ENCODE measurements around the gene COL5A3. TPM values are rescaled to one million over a fixed set of nuclear protein-coding genes. Genes with fewer than 3 reads are reported as not detected.

COL5A3 gene
- total and polyA plus RNA-seq, 5 donors from 2014 or later: 0.35 to 2.1 TPM; not detected in 3

- Mint-ChIP-seq H3K9me3 (peaks cover 0 to 4% (median 0%) of the 10 kb centered on the region in 7 donors), H3K4me3 (peak overlapping the region in 1 of 4 donors; percentile 5), H3K27ac (peak overlapping the region in 1 of 3 donors; percentile 15), H3K36me3 (no peaks in the 10 kb centered on the region), H3K4me1 (peaks cover 0 to 22% (median 0%) of the 10 kb centered on the region in 4 donors), H3K27me3 (peaks cover 26% of the 10 kb centered on the region)
- DNase-seq (no peak), ATAC-seq (ENCODE audit: low read depth in 2 of 2) (no peak)
- Histone ChIP-seq H3K4me1 (ENCODE audit: control insufficient read depth, insufficient read depth, low read length, poor library complexity, severe bottlenecking) (peaks cover 3% of the 10 kb centered on the region), H3K27ac (ENCODE audit: insufficient read depth, low read length, poor library complexity, severe bottlenecking) (no peak overlapping the region), H3K27me3 (ENCODE audit: control insufficient read depth, insufficient read depth, low read length) (no peaks in the 10 kb centered on the region), H3K36me3 (ENCODE audit: control insufficient read depth, insufficient read depth, low read length) (no peaks in the 10 kb centered on the region), H3K9me3 (ENCODE audit: control insufficient read depth in 2 of 2, low read length in 2 of 2) (no peaks in the 10 kb centered on the region), H3K4me3 (ENCODE audit: low read depth, low read length) (no peak overlapping the region)
Measured at GRCh38 chr19:10003271-10003670, 7.0 kb downstream of the COL5A3 start.

GRCh38 chr19:10001899-10002298 is 8.4 kb downstream of the COL5A3 start:
- Histone ChIP-seq H3K27me3 (ENCODE audit: control insufficient read depth, insufficient read depth, low read length) (no peaks in the 10 kb centered on the region), H3K4me1 (ENCODE audit: control insufficient read depth, insufficient read depth, low read length, poor library complexity, severe bottlenecking) (peaks cover 3% of the 10 kb centered on the region), H3K9me3 (ENCODE audit: control insufficient read depth in 2 of 2, low read length in 2 of 2) (no peaks in the 10 kb centered on the region), H3K4me3 (ENCODE audit: low read depth, low read length) (no peak overlapping the region), H3K27ac (ENCODE audit: insufficient read depth, low read length, poor library complexity, severe bottlenecking) (no peak overlapping the region), H3K36me3 (ENCODE audit: control insufficient read depth, insufficient read depth, low read length) (no peaks in the 10 kb centered on the region)
- H3K36me3 Mint-ChIP-seq: no peaks in the 10 kb centered on the region
- H3K4me3 Mint-ChIP-seq: no peak overlapping the region
- ATAC-seq (ENCODE audit: low read depth in 2 of 2) (no peak), DNase-seq (no peak)
- peaks cover 0 to 22% (median 0%) of the 10 kb centered on the region in 4 donors for H3K4me1 Mint-ChIP-seq
- H3K27ac Mint-ChIP-seq: no peak overlapping the region
- peaks cover 22% of the 10 kb centered on the region for H3K27me3 Mint-ChIP-seq
- H3K9me3 Mint-ChIP-seq: peaks cover 0 to 4% (median 0%) of the 10 kb centered on the region in 7 donors

GRCh38 chr19:10000171-10000826 is 10.0 kb downstream of the COL5A3 start:
- no peaks in the 10 kb centered on the region for H3K4me1 ChIP-seq (ENCODE audit: control insufficient read depth, insufficient read depth, low read length, poor library complexity, severe bottlenecking)
- H3K4me3 Mint-ChIP-seq: no peak overlapping the region
- H3K4me3 ChIP-seq (ENCODE audit: low read depth, low read length): no peak overlapping the region
- peaks cover 15% of the 10 kb centered on the region for H3K27me3 Mint-ChIP-seq
- H3K27ac Mint-ChIP-seq: peak overlapping the region in 1 of 3 donors; percentile 57
- no peaks in the 10 kb centered on the region for H3K9me3 ChIP-seq (ENCODE audit: control insufficient read depth in 2 of 2, low read length in 2 of 2)
- no peak for ATAC-seq (ENCODE audit: low read depth in 2 of 2)
- no peaks in the 10 kb centered on the region for H3K27me3 ChIP-seq (ENCODE audit: control insufficient read depth, insufficient read depth, low read length)
- DNase-seq: peak; percentile 34 to 65 (median 52)
- H3K36me3 ChIP-seq (ENCODE audit: control insufficient read depth, insufficient read depth, low read length): no peaks in the 10 kb centered on the region
- no peak overlapping the region for H3K27ac ChIP-seq (ENCODE audit: insufficient read depth, low read length, poor library complexity, severe bottlenecking)
- H3K9me3 Mint-ChIP-seq: peaks cover 0 to 2% (median 0%) of the 10 kb centered on the region in 7 donors
- H3K4me1 Mint-ChIP-seq: peaks cover 0 to 18% (median 0%) of the 10 kb centered on the region in 4 donors
- H3K36me3 Mint-ChIP-seq: no peaks in the 10 kb centered on the region

- Mint-ChIP-seq H3K27ac (no peak overlapping the region), H3K36me3 (no peaks in the 10 kb centered on the region)
- no peak for DNase-seq
Measured at GRCh38 chr19:9996541-9996940, 13.8 kb downstream of the COL5A3 start.

GRCh38 chr19:9995999-9996398 is 14.3 kb downstream of the COL5A3 start:
- Mint-ChIP-seq H3K4me3 (no peak overlapping the region), H3K27me3 (peaks cover 15% of the 10 kb centered on the region), H3K36me3 (no peaks in the 10 kb centered on the region), H3K4me1 (peaks cover 0 to 7% (median 1%) of the 10 kb centered on the region in 4 donors), H3K27ac (no peak overlapping the region), H3K9me3 (no peaks in the 10 kb centered on the region)
- H3K4me3 ChIP-seq (ENCODE audit: low read depth, low read length): no peak overlapping the region
- no peaks in the 10 kb centered on the region for H3K9me3 ChIP-seq (ENCODE audit: control insufficient read depth in 2 of 2, low read length in 2 of 2)
- H3K27me3 ChIP-seq (ENCODE audit: control insufficient read depth, insufficient read depth, low read length): no peaks in the 10 kb centered on the region
- no peaks in the 10 kb centered on the region for H3K4me1 ChIP-seq (ENCODE audit: control insufficient read depth, insufficient read depth, low read length, poor library complexity, severe bottlenecking)
- ATAC-seq (ENCODE audit: low read depth in 2 of 2) (no peak), DNase-seq (no peak)
- no peaks in the 10 kb centered on the region for H3K36me3 ChIP-seq (ENCODE audit: control insufficient read depth, insufficient read depth, low read length)
- H3K27ac ChIP-seq (ENCODE audit: insufficient read depth, low read length, poor library complexity, severe bottlenecking): no peak overlapping the region

More at GRCh38 chr19:9996541-9996940, 13.8 kb downstream of the COL5A3 start:
- no peaks in the 10 kb centered on the region for H3K27me3 ChIP-seq (ENCODE audit: control insufficient read depth, insufficient read depth, low read length)
- no peaks in the 10 kb centered on the region for H3K4me1 ChIP-seq (ENCODE audit: control insufficient read depth, insufficient read depth, low read length, poor library complexity, severe bottlenecking)
- no peak overlapping the region for H3K27ac ChIP-seq (ENCODE audit: insufficient read depth, low read length, poor library complexity, severe bottlenecking)
- Mint-ChIP-seq H3K4me1 (peaks cover 0 to 7% (median 0%) of the 10 kb centered on the region in 4 donors), H3K27me3 (peaks cover 15% of the 10 kb centered on the region), H3K9me3 (no peaks in the 10 kb centered on the region), H3K4me3 (no peak overlapping the region)
- ATAC-seq (ENCODE audit: low read depth in 2 of 2): no peak
- H3K4me3 ChIP-seq (ENCODE audit: low read depth, low read length): no peak overlapping the region
- no peaks in the 10 kb centered on the region for H3K36me3 ChIP-seq (ENCODE audit: control insufficient read depth, insufficient read depth, low read length)
- H3K9me3 ChIP-seq (ENCODE audit: control insufficient read depth in 2 of 2, low read length in 2 of 2): no peaks in the 10 kb centered on the region

GRCh38 chr19:9995084-9995483 is 15.2 kb downstream of the COL5A3 start:
- no peaks in the 10 kb centered on the region for H3K36me3 Mint-ChIP-seq
- Histone ChIP-seq H3K4me3 (ENCODE audit: low read depth, low read length) (no peak overlapping the region), H3K27me3 (ENCODE audit: control insufficient read depth, insufficient read depth, low read length) (no peaks in the 10 kb centered on the region), H3K36me3 (ENCODE audit: control insufficient read depth, insufficient read depth, low read length) (no peaks in the 10 kb centered on the region), H3K27ac (ENCODE audit: insufficient read depth, low read length, poor library complexity, severe bottlenecking) (no peak overlapping the region), H3K9me3 (ENCODE audit: control insufficient read depth in 2 of 2, low read length in 2 of 2) (no peaks in the 10 kb centered on the region), H3K4me1 (ENCODE audit: control insufficient read depth, insufficient read depth, low read length, poor library complexity, severe bottlenecking) (no peaks in the 10 kb centered on the region)
- H3K27me3 Mint-ChIP-seq: peaks cover 9% of the 10 kb centered on the region
- ATAC-seq (ENCODE audit: low read depth in 2 of 2) (no peak), DNase-seq (no peak)
- H3K4me3 Mint-ChIP-seq: no peak overlapping the region
- H3K27ac Mint-ChIP-seq: no peak overlapping the region
- H3K4me1 Mint-ChIP-seq: peaks cover 0 to 2% (median under 1%) of the 10 kb centered on the region in 4 donors
- H3K9me3 Mint-ChIP-seq: no peaks in the 10 kb centered on the region

GRCh38 chr19:9991425-9992191 is 18.7 kb downstream of the COL5A3 start:
- Mint-ChIP-seq H3K27me3 (no peaks in the 10 kb centered on the region), H3K4me1 (peaks cover 0 to 2% (median 0%) of the 10 kb centered on the region in 4 donors), H3K4me3 (no peak overlapping the region), H3K9me3 (no peaks in the 10 kb centered on the region), H3K36me3 (no peaks in the 10 kb centered on the region), H3K27ac (no peak overlapping the region)
- H3K36me3 ChIP-seq (ENCODE audit: control insufficient read depth, insufficient read depth, low read length): no peaks in the 10 kb centered on the region
- DNase-seq: no peak
- no peaks in the 10 kb centered on the region for H3K4me1 ChIP-seq (ENCODE audit: control insufficient read depth, insufficient read depth, low read length, poor library complexity, severe bottlenecking)
- no peaks in the 10 kb centered on the region for H3K27me3 ChIP-seq (ENCODE audit: control insufficient read depth, insufficient read depth, low read length)
- H3K9me3 ChIP-seq (ENCODE audit: control insufficient read depth in 2 of 2, low read length in 2 of 2): no peaks in the 10 kb centered on the region
- no peak overlapping the region for H3K27ac ChIP-seq (ENCODE audit: insufficient read depth, low read length, poor library complexity, severe bottlenecking)
- H3K4me3 ChIP-seq (ENCODE audit: low read depth, low read length): no peak overlapping the region
- no peak for ATAC-seq (ENCODE audit: low read depth in 2 of 2)

All from CD4-positive, CD25-positive, alpha-beta regulatory T cell (primary cell).